GM18907 (cell line): ENCODE measurements around the gene CPS1.

ENCODE experiments used
- ATAC-seq: cut with Tn5 transposase; IDR thresholded peaks from one replicate; pipeline ENCODE4 v1.9.1; 2021; ENCODE audit warnings: mild to moderate bottlenecking, moderate library complexity; ENCODE audit not compliant: unreplicated experiment

CPS1 gene

GRCh38 chr2:210604666-210605065 lies 48.3 kb downstream of the CPS1 start:
- no peak for ATAC-seq

- no peak for ATAC-seq
These were observed 49.6 kb downstream of the CPS1 start for GRCh38 chr2:210606001-210606400.

GRCh38 chr2:210611466-210611865 lies 55.1 kb downstream of the CPS1 start:
- peak; percentile 75 for ATAC-seq

- ATAC-seq = no peak
These were observed 59.7 kb downstream of the CPS1 start for GRCh38 chr2:210616074-210616473.

- no peak for ATAC-seq
These were observed 60.9 kb downstream of the CPS1 start for GRCh38 chr2:210617318-210617717.

GRCh38 chr2:210617732-210618330 lies 61.4 kb downstream of the CPS1 start:
- ATAC-seq = peak; percentile 89

- ATAC-seq = no peak
These were observed 64.1 kb downstream of the CPS1 start for GRCh38 chr2:210620456-210620855.

GRCh38 chr2:210623506-210623905 lies 67.1 kb downstream of the CPS1 start:
- no peak for ATAC-seq

GRCh38 chr2:210626849-210627248 lies 70.5 kb downstream of the CPS1 start:
- no peak for ATAC-seq

GRCh38 chr2:210630873-210631560 lies 74.6 kb downstream of the CPS1 start:
- no peak for ATAC-seq

GRCh38 chr2:210633699-210634098 lies 77.3 kb downstream of the CPS1 start:
- ATAC-seq = no peak

- ATAC-seq = no peak
These were observed 78.9 kb downstream of the CPS1 start for GRCh38 chr2:210635257-210635656.

GRCh38 chr2:210642333-210642732 lies 85.9 kb downstream of the CPS1 start:
- ATAC-seq = no peak

- ATAC-seq = no peak
These were observed 90.8 kb downstream of the CPS1 start for GRCh38 chr2:210647151-210647550.

- no peak for ATAC-seq
These were observed 97.7 kb downstream of the CPS1 start for GRCh38 chr2:210654091-210654490.

GRCh38 chr2:210655229-210655975 lies 99.0 kb downstream of the CPS1 start:
- ATAC-seq = no peak

GRCh38 chr2:210657874-210658273 lies 101.5 kb downstream of the CPS1 start:
- ATAC-seq = no peak

GRCh38 chr2:210660751-210661150 lies 104.4 kb downstream of the CPS1 start:
- no peak for ATAC-seq

- no peak for ATAC-seq
These were observed 106.2 kb downstream of the CPS1 start for GRCh38 chr2:210662560-210662959.

- no peak for ATAC-seq
These were observed 107.3 kb downstream of the CPS1 start for GRCh38 chr2:210663631-210664089.

GRCh38 chr2:210667711-210668110 lies 111.3 kb downstream of the CPS1 start:
- no peak for ATAC-seq

- ATAC-seq = no peak
These were observed 114.7 kb downstream of the CPS1 start for GRCh38 chr2:210671065-210671464.
